H1 (cell line): ENCODE data around the gene CGRRF1. TPM values are rescaled to one million over a fixed set of nuclear protein-coding genes. Genes with fewer than 3 reads are reported as not detected.

Source experiments
- CTCF ChIA-PET: fragments of 300-600 bp; sonication (Branson Sonifier 250); formaldehyde crosslinking; loops from one replicate; lab custom pipeline; 2021; ENCODE audit not compliant: partially characterized antibody; lab: Charles Lee
- POLR2A ChIA-PET: fragments of 300-600 bp; sonication (Branson Sonifier 250); formaldehyde crosslinking; loops from one replicate; lab custom pipeline; 2021; ENCODE audit warnings: inconsistent platforms; ENCODE audit not compliant: partially characterized antibody; lab: Charles Lee
- DNase-seq, 2 experiments: peaks; one replicate each; pipeline versions ENCODE4 v3.0.0 to v3.0.0-alpha.2; 2010 to 2022; ENCODE audit warnings: low spot score in 2 of 2, low read depth in 1 of 2, mixed read lengths in 1 of 2
- FAIRE-seq: peaks from 2 replicates; lab custom pipeline; 2011; peaks lifted over from hg19 to GRCh38; lab: Jason Lieb, UNC
- H2AFZ ChIP-seq: 2 replicates; pipeline ENCODE4 v1.8.1; 2012; ENCODE audit warnings: low read length, inconsistent platforms
- H2AK5ac ChIP-seq: 2 replicates; pipeline ENCODE4 v1.6.1; 2013; ENCODE audit warnings: low read depth, low read length
- H2BK120ac ChIP-seq: replicated peaks from 2 replicates; pipeline ENCODE3; 2013; ENCODE audit warnings: low read depth, low read length, inconsistent platforms
- H2BK12ac ChIP-seq: 2 replicates; pipeline ENCODE4 v1.6.1; 2013; ENCODE audit warnings: low read depth, low read length
- H2BK15ac ChIP-seq: 2 replicates; pipeline ENCODE4 v1.6.1; 2013; ENCODE audit warnings: low read length
- H2BK20ac ChIP-seq: 2 replicates; pipeline ENCODE4 v1.6.1; 2013; ENCODE audit warnings: low read length
- H2BK5ac ChIP-seq: 2 replicates; pipeline ENCODE4 v1.6.1; 2013; ENCODE audit warnings: low read depth, low read length
- H3K14ac ChIP-seq: 2 replicates; pipeline ENCODE4 v1.6.1; 2013; ENCODE audit warnings: inconsistent platforms; ENCODE audit not compliant: insufficient read length
- H3K18ac ChIP-seq: 2 replicates; pipeline ENCODE4 v1.6.1; 2013; ENCODE audit warnings: low read length; ENCODE audit errors: extremely low read depth
- H3K23ac ChIP-seq: 2 replicates; pipeline ENCODE4 v1.6.1; 2013; ENCODE audit warnings: inconsistent platforms; ENCODE audit not compliant: insufficient read length
- H3K23me2 ChIP-seq: 2 replicates; pipeline ENCODE4 v1.6.1; 2013; ENCODE audit warnings: low read depth, low read length
- H3K27ac ChIP-seq: 2 replicates; pipeline ENCODE4 v1.6.1; 2011; ENCODE audit warnings: low read depth, low read length, inconsistent platforms
- H3K27me3 ChIP-seq, 4 experiments: replicated peaks in 1 of 4; 1 replicate in 1 of 4; 2 replicates in 3 of 4; pipeline versions ENCODE4 v1.6.1 to v1.8.1; 2011 to 2013; ENCODE audit warnings: low read length in 3 of 4, mild to moderate bottlenecking in 3 of 4, inconsistent platforms in 2 of 4, mixed read lengths in 2 of 4, moderate library complexity in 1 of 4; ENCODE audit not compliant: control insufficient read depth in 3 of 4, insufficient read depth in 3 of 4; ENCODE audit errors: extremely low read depth in 1 of 4
- H3K36me3 ChIP-seq, 4 experiments: 2 replicates each; pipeline versions ENCODE4 v1.6.1 to v1.8.1; 2011 to 2013; ENCODE audit warnings: mild to moderate bottlenecking in 4 of 4, low read length in 3 of 4, moderate library complexity in 2 of 4, control low read depth in 1 of 4, inconsistent platforms in 1 of 4; ENCODE audit not compliant: insufficient read depth in 4 of 4, control insufficient read depth in 2 of 4
- H3K4ac ChIP-seq: replicated peaks from 2 replicates; pipeline ENCODE3; 2013; ENCODE audit warnings: low read length, low read depth, mixed read lengths, inconsistent platforms; ENCODE audit not compliant: insufficient read length
- H3K4me1 ChIP-seq, 4 experiments: replicated peaks in 1 of 4; 1 replicate in 1 of 4; 2 replicates in 3 of 4; pipeline versions ENCODE4 v1.6.1 to v1.8.1; 2011 to 2013; ENCODE audit warnings: low read length in 3 of 4, inconsistent platforms in 2 of 4, mixed read lengths in 1 of 4; ENCODE audit not compliant: insufficient read depth in 4 of 4, control insufficient read depth in 3 of 4
- H3K4me2 ChIP-seq, 2 experiments: 2 replicates each; pipeline versions ENCODE4 v1.6.1 to v1.8.1; 2011 to 2013; ENCODE audit warnings: low read depth in 2 of 2, low read length in 2 of 2, control low read depth in 1 of 2, inconsistent platforms in 1 of 2, mild to moderate bottlenecking in 1 of 2; ENCODE audit not compliant: insufficient read depth in 1 of 2
- H3K4me3 ChIP-seq, 4 experiments: fragments of 200-600, 300-600 bp in 1 of 4; sonication (generic), shearing (Covaris generic), sonication (Bioruptor Twin) in 1 of 4; 2 replicates each; pipeline versions ENCODE4 v1.5.1 to v1.8.1; 2011 to 2016; ENCODE audit warnings: low read length in 4 of 4, low read depth in 3 of 4, control low read depth in 2 of 4, inconsistent platforms in 2 of 4, mild to moderate bottlenecking in 2 of 4, mixed read lengths in 1 of 4, moderate library complexity in 1 of 4; ENCODE audit not compliant: insufficient read depth in 2 of 4; ENCODE audit errors: extremely low read depth in 1 of 4
- H3K56ac ChIP-seq: replicated peaks from 2 replicates; pipeline ENCODE3; 2013; ENCODE audit warnings: low read depth, mild to moderate bottlenecking, mixed read lengths, low read length, inconsistent platforms; ENCODE audit not compliant: insufficient read length
- H3K79me1 ChIP-seq: 2 replicates; pipeline ENCODE4 v1.6.1; 2013; ENCODE audit warnings: low read depth, low read length, control low read depth
- H3K79me2 ChIP-seq, 2 experiments: 2 replicates each; pipeline versions ENCODE4 v1.6.1 to v1.8.1; 2012 to 2013; ENCODE audit warnings: low read length in 2 of 2, mild to moderate bottlenecking in 2 of 2, inconsistent platforms in 1 of 2; ENCODE audit not compliant: insufficient read depth in 2 of 2, control insufficient read depth in 1 of 2
- H3K9ac ChIP-seq, 4 experiments: replicated peaks in 1 of 4; 1 replicate in 1 of 4; 2 replicates in 3 of 4; pipeline versions ENCODE4 v1.6.1 to v1.8.1; 2011 to 2013; ENCODE audit warnings: low read depth in 3 of 4, low read length in 3 of 4, control low read depth in 2 of 4, mild to moderate bottlenecking in 2 of 4, moderate library complexity in 2 of 4, inconsistent platforms in 1 of 4; ENCODE audit errors: extremely low read depth in 1 of 4
- H3K9me3 ChIP-seq, 2 experiments: 2 replicates each; pipeline versions ENCODE4 v1.6.1 to v1.8.1; 2012 to 2013; ENCODE audit warnings: mild to moderate bottlenecking in 2 of 2, moderate library complexity in 2 of 2, control low read depth in 1 of 2, inconsistent platforms in 1 of 2, low read depth in 1 of 2, low read length in 1 of 2, mixed read lengths in 1 of 2; ENCODE audit not compliant: insufficient read depth in 2 of 2
- H4K20me1 ChIP-seq, 2 experiments: replicated peaks in 1 of 2; 2 replicates each; pipeline versions ENCODE3 to v1.8.1; 2011 to 2013; ENCODE audit warnings: inconsistent platforms in 2 of 2, low read length in 2 of 2, mild to moderate bottlenecking in 1 of 2; ENCODE audit not compliant: insufficient read depth in 2 of 2, control insufficient read depth in 1 of 2
- H4K5ac ChIP-seq: 2 replicates; pipeline ENCODE4 v1.6.1; 2013; ENCODE audit warnings: low read length, low read depth, mixed read lengths, inconsistent platforms; ENCODE audit not compliant: insufficient read length
- H4K8ac ChIP-seq: 2 replicates; pipeline ENCODE4 v1.8.0; 2013; ENCODE audit warnings: mild to moderate bottlenecking, moderate library complexity, low read length, inconsistent platforms; ENCODE audit not compliant: insufficient read depth; ENCODE audit errors: extremely low read depth
- H4K91ac ChIP-seq: replicated peaks from 2 replicates; pipeline ENCODE3; 2013; ENCODE audit warnings: low read length, mixed read lengths, inconsistent platforms; ENCODE audit not compliant: insufficient read length
- CTBP2 ChIP-seq: IDR thresholded peaks from 2 replicates; pipeline ENCODE4 v1.7.0; 2011; ENCODE audit warnings: borderline replicate concordance, mild to moderate bottlenecking, moderate library complexity, mixed read lengths, low read length; ENCODE audit not compliant: insufficient read depth, insufficient read length
- MAFK ChIP-seq: IDR thresholded peaks from 2 replicates; pipeline ENCODE4 v1.6.1; 2012; ENCODE audit warnings: low read depth, mild to moderate bottlenecking, improper control_type of control experiment, low read length
- RXRA ChIP-seq: IDR thresholded peaks from 2 replicates; pipeline ENCODE4 v1.6.1; 2011; ENCODE audit warnings: low read depth, mild to moderate bottlenecking, low read length, moderate library complexity; ENCODE audit not compliant: insufficient read depth
- YY1 ChIP-seq: IDR thresholded peaks from 2 replicates; pipeline ENCODE4 v1.6.1; 2011; ENCODE audit warnings: low read depth, mild to moderate bottlenecking, low read length
- WGBS, 2 experiments: shearing (Covaris generic) in 1 of 2; methylation state at CpG; one replicate each; pipeline versions ENCODE4 v1.1.6 to v1.1.7; 2013 to 2015; ENCODE audit warnings: low lambda C conversion rate in 2 of 2, mixed read lengths in 2 of 2, inconsistent platforms in 1 of 2, low coverage in 1 of 2, missing lambda C conversion rate in 1 of 2; ENCODE audit not compliant: insufficient replicate concordance in 2 of 2, insufficient coverage in 1 of 2, insufficient read length in 1 of 2; ENCODE audit errors: extremely low coverage in 1 of 2, missing lambda C conversion rate in 1 of 2; 5-methylcytosine and 5-hydroxymethylcytosine counted together
- polyA plus RNA-seq, 7 experiments: library from polyadenylated mRNA; depleted of rRNA in 3 of 7; stranded (reverse) in 5 of 7; unstranded in 2 of 7; fragments of >200 nt in 5 of 7; fragments of 200-250 nt in 2 of 7; gene quantifications; 1 replicate in 5 of 7; 2 replicates in 1 of 7; 4 replicates in 1 of 7; pipeline versions ENCODE4 v1.2.1 to v1.2.3, GENCODE V29; 2011 to 2013; ENCODE audit warnings: missing spikeins in 2 of 7, mixed read lengths in 2 of 7
- total RNA-seq: library from RNA; stranded (reverse); fragmentation: NEBNext Ultra II Directional; extraction: Animal tissue kit (Norgen Biotek cat#: 25700); gene quantifications from 2 replicates; pipeline ENCODE4 v1.2.1, GENCODE V29; 2021
- TF ChIP-seq, protein P1 (sequence below): IDR thresholded peaks from 2 replicates; pipeline ENCODE4 v1.6.1; 2012; ENCODE audit warnings: inconsistent platforms

The CGRRF1 gene
- total and polyA plus RNA-seq, 2 of the 8 experiments (the other 6 are each of a cell fraction or from before 2014, with no cell fraction given), result 7.4 to 20.2 TPM

DNA sequence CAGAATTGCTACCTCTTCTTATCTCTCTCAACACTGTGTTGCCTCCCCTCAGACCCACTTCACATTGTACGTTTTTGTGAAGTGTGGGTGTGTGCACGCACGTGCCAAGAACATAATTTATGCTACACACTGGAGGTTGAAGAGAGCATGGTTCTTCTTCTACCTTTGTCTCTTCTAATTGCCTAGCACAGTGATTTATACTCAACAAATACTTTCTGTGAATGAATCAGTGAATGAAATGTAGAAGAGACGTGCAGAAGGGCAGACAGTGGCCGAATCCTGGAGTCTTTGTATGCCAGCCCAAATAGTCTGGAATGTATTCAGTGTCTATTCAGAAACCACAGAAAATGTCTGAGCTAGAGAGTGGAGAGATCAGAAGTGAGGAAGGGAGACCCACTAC lies 52.6 kb downstream of the CGRRF1 start:
- Histone ChIP-seq H3K9me3 (no peaks in the 10 kb centered on the region), H2AK5ac (no peak overlapping the region), H4K5ac (no peak overlapping the region), H4K8ac (no peak overlapping the region), H3K18ac (no peak overlapping the region), H4K91ac (no peak overlapping the region), H2BK15ac (no peak overlapping the region), H3K4ac (no peak overlapping the region), H2BK120ac (no peak overlapping the region), H3K4me2 (no peak overlapping the region), H3K27ac (no peak overlapping the region), H3K14ac (no peak overlapping the region), H3K4me1 (peaks cover 0 to 3% (median 0%) of the 10 kb centered on the region in 4 experiments; a peak in 2 of 7 replicates), H3K23ac (no peak overlapping the region), H2BK12ac (no peak overlapping the region), H4K20me1 (no peaks in the 10 kb centered on the region)
- no peak for DNase-seq
- POLR2A ChIA-PET, result no interaction called here
- TF ChIP-seq, protein P1, sequence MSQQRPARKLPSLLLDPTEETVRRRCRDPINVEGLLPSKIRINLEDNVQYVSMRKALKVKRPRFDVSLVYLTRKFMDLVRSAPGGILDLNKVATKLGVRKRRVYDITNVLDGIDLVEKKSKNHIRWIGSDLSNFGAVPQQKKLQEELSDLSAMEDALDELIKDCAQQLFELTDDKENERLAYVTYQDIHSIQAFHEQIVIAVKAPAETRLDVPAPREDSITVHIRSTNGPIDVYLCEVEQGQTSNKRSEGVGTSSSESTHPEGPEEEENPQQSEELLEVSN, result no peak
- no peak for TF ChIP-seq CTBP2
- no peak for TF ChIP-seq RXRA
- TF ChIP-seq MAFK, result no peak
- no peak for TF ChIP-seq YY1
- TF ChIP-seq, all 59 proteins: peak for 0
- Histone ChIP-seq H3K9ac (no peak overlapping the region), H2BK5ac (no peak overlapping the region), H3K56ac (no peak overlapping the region), H2BK20ac (no peak overlapping the region), H3K23me2 (peaks cover 15% of the 10 kb centered on the region), H3K79me2 (no peaks in the 10 kb centered on the region), H3K36me3 (no peaks in the 10 kb centered on the region), H3K27me3 (peaks cover 0 to 18% (median 6%) of the 10 kb centered on the region in 4 experiments; a peak in 4 of 7 replicates), H3K4me3 (no peak overlapping the region), H2AFZ (no peak overlapping the region), H3K79me1 (no peaks in the 10 kb centered on the region)
- no peak for FAIRE-seq
- 87% methylated on average over 5 of the region's 5 CpGs; no CpG with 5 or more reads in 1 of the 2 experiments for WGBS, 2 experiments
- CTCF ChIA-PET, result interaction anchor here (0.6 to 8.8 kb wide), 5 partner anchors 123 to 243 kb away, joined by 3 to 98 read pairs (median 4); no protein-coding TSS in a partner anchor
